Sigmoid colon (tissue), 7 donors: ENCODE measurements around the gene SCN9A. TPM values are rescaled to one million over a fixed set of nuclear protein-coding genes. Genes with fewer than 3 reads are reported as not detected.

Experiments used
- DNase-seq: peaks from one replicate; pipeline ENCODE4 v3.0.0-alpha.2; 2019
- H3K27ac ChIP-seq, 4 donors: fragments of 200-600 bp; sonication (generic); one replicate each; pipeline ENCODE4 v1.5.1; 2016 to 2019; ENCODE audit warnings: mild to moderate bottlenecking in 1 of 4
- H3K27me3 ChIP-seq, 3 donors: fragments of 200-600 bp; sonication (generic); one replicate each; pipeline ENCODE4 v1.5.1; 2019; ENCODE audit warnings: mild to moderate bottlenecking in 1 of 3
- H3K36me3 ChIP-seq, 4 donors: fragments of 200-600 bp; sonication (generic); one replicate each; pipeline ENCODE4 v1.5.1; 2016 to 2019
- H3K4me1 ChIP-seq, 4 donors: fragments of 200-600 bp; sonication (generic); one replicate each; pipeline ENCODE4 v1.5.1; 2017 to 2019
- H3K4me3 ChIP-seq, 4 donors: fragments of 200-600 bp; sonication (generic); one replicate each; pipeline ENCODE4 v1.5.1; 2017 to 2019; ENCODE audit warnings: mild to moderate bottlenecking in 2 of 4, moderate library complexity in 1 of 4
- H3K9me3 ChIP-seq, 4 donors: fragments of 200-600 bp in 3 of 4; sonication (generic) in 3 of 4; one replicate each; pipeline versions ENCODE4 v1.5.1 to v1.6.1; 2013 to 2019
- CTCF ChIP-seq, 4 experiments: fragments of 450-650 bp in 3 of 4; fragments of 200-600 bp in 1 of 4; IDR thresholded peaks; one replicate each; pipeline ENCODE4 v1.5.1; 2016 to 2019; ENCODE audit warnings: antibody characterized with exemption in 4 of 4, mild to moderate bottlenecking in 3 of 4, moderate library complexity in 2 of 4
- EP300 ChIP-seq, 4 donors: sonication (generic); formaldehyde crosslinking; IDR thresholded peaks; one replicate each; pipeline ENCODE4 v1.6.1; 2017; ENCODE audit warnings: antibody characterized with exemption in 4 of 4
- POLR2A ChIP-seq, 2 donors: fragments of 450-650 bp; IDR thresholded peaks; one replicate each; pipeline ENCODE4 v1.6.1; 2016; ENCODE audit warnings: antibody characterized with exemption in 2 of 2, mild to moderate bottlenecking in 2 of 2, moderate library complexity in 2 of 2
- POLR2AphosphoS5 ChIP-seq, 4 donors: sonication (generic); formaldehyde crosslinking; IDR thresholded peaks; one replicate each; pipeline ENCODE4 v1.6.1; 2017; ENCODE audit warnings: antibody characterized with exemption in 4 of 4
- WGBS, 2 donors: extraction: QIAGEN DNeasy Blood & Tissue Kit; methylation state at CpG; one replicate each; pipeline ENCODE4 v1.1.7; 2013; 5-methylcytosine and 5-hydroxymethylcytosine counted together
- intact Hi-C: fragments of 100-400 bp; cut with DNase I; formaldehyde crosslinking; loops from one replicate; pipeline ENCODE4 v1.15.1; 2023
- polyA plus RNA-seq, 3 donors: library from polyadenylated mRNA; stranded (reverse); fragments of 200-250 nt; gene quantifications; one replicate each; pipeline ENCODE4 v1.2.3, GENCODE V29; 2013
- total RNA-seq, 4 donors: library from RNA; depleted of rRNA; stranded (reverse); fragments of >200 nt; gene quantifications; one replicate each; pipeline ENCODE4 v1.1.0, GENCODE V29; 2016
- donor health status: healthy with polysubstance abuse.
- donor health status: Bipolar disorder and iron deficiency.
- donor health status: healthy.

SCN9A gene
- total and polyA plus RNA-seq, 7 donors: 0.23 to 22.1 (median 14.3) TPM

- H3K4me1 ChIP-seq: no peaks in the 10 kb centered on the region
- no peak for DNase-seq
- no peaks in the 10 kb centered on the region for H3K27me3 ChIP-seq
- intact Hi-C loops: no loop called here
- H3K27ac ChIP-seq: no peak overlapping the region
- no peaks in the 10 kb centered on the region for H3K9me3 ChIP-seq
- TF ChIP-seq POLR2AphosphoS5 (IDR thresholded peaks at IDR 0.05): no peak
- TF ChIP-seq CTCF (IDR thresholded peaks at IDR 0.05): no peak
- TF ChIP-seq POLR2A (IDR thresholded peaks at IDR 0.05): no peak
- TF ChIP-seq EP300 (IDR thresholded peaks at IDR 0.05): no peak
- H3K4me3 ChIP-seq: no peak overlapping the region
- H3K36me3 ChIP-seq: peaks cover 0 to 6% (median 0%) of the 10 kb centered on the region in 4 donors
These were observed 137.6 kb downstream of the SCN9A start for GRCh38 chr2:166238176-166238575.

- H3K27me3 ChIP-seq: no peaks in the 10 kb centered on the region
- H3K4me1 ChIP-seq: no peaks in the 10 kb centered on the region
- 81 to 88% methylated on average over 7 of the region's 7 CpGs for WGBS, 2 donors
- H3K27ac ChIP-seq: no peak overlapping the region
- no peaks in the 10 kb centered on the region for H3K9me3 ChIP-seq
- DNase-seq: no peak
- TF ChIP-seq POLR2A (IDR thresholded peaks at IDR 0.05): no peak
- no peak for TF ChIP-seq POLR2AphosphoS5 (IDR thresholded peaks at IDR 0.05)
- no peak for TF ChIP-seq EP300 (IDR thresholded peaks at IDR 0.05)
- H3K36me3 ChIP-seq: peaks cover 0 to 6% (median 0%) of the 10 kb centered on the region in 4 donors
- intact Hi-C loops: no loop called here
- no peak overlapping the region for H3K4me3 ChIP-seq
These were observed 141.5 kb downstream of the SCN9A start for GRCh38 chr2:166234112-166234846.

GRCh38 chr2:166233244-166233643, 142.5 kb downstream of the SCN9A start:
- Histone ChIP-seq H3K4me1 (no peaks in the 10 kb centered on the region), H3K4me3 (no peak overlapping the region), H3K9me3 (no peaks in the 10 kb centered on the region), H3K36me3 (peaks cover 0 to 12% (median 0%) of the 10 kb centered on the region in 4 donors), H3K27ac (no peak overlapping the region), H3K27me3 (no peaks in the 10 kb centered on the region)
- whole genome bisulfite sequencing, 2 donors: 89 to 93% methylated on average over 2 of the region's 2 CpGs
- TF ChIP-seq CTCF (IDR thresholded peaks at IDR 0.05): no peak
- no peak for TF ChIP-seq POLR2AphosphoS5 (IDR thresholded peaks at IDR 0.05)
- no peak for DNase-seq
- intact Hi-C loops: no loop called here

GRCh38 chr2:166230724-166231070, 145.0 kb downstream of the SCN9A start:
- H3K27ac ChIP-seq: no peak overlapping the region
- H3K27me3 ChIP-seq: no peaks in the 10 kb centered on the region
- H3K36me3 ChIP-seq: peaks cover 0 to 11% (median 0%) of the 10 kb centered on the region in 4 donors
- H3K9me3 ChIP-seq: no peaks in the 10 kb centered on the region
- WGBS, 2 donors: 49 to 51% methylated on average over 2 of the region's 2 CpGs
- H3K4me1 ChIP-seq: no peaks in the 10 kb centered on the region
- H3K4me3 ChIP-seq: no peak overlapping the region
- no peak for DNase-seq
- intact Hi-C loops: no loop called here
- TF ChIP-seq POLR2A (IDR thresholded peaks at IDR 0.05) (no peak), EP300 (IDR thresholded peaks at IDR 0.05) (no peak), CTCF (IDR thresholded peaks at IDR 0.05) (no peak)

GRCh38 chr2:166230024-166230723, 145.6 kb downstream of the SCN9A start:
- H3K36me3 ChIP-seq: peaks cover 0 to 16% (median 0%) of the 10 kb centered on the region in 4 donors
- intact Hi-C loops: no loop called here
- no peak for TF ChIP-seq CTCF (IDR thresholded peaks at IDR 0.05)
- TF ChIP-seq EP300 (IDR thresholded peaks at IDR 0.05): no peak

More at GRCh38 chr2:166230024-166230723, 145.6 kb downstream of the SCN9A start:
- H3K9me3 ChIP-seq: no peaks in the 10 kb centered on the region
- no peak overlapping the region for H3K4me3 ChIP-seq
- no peak for DNase-seq
- WGBS, 2 donors: 17 to 65% methylated on average over 4 of the region's 4 CpGs
- no peak overlapping the region for H3K27ac ChIP-seq
- H3K27me3 ChIP-seq: no peaks in the 10 kb centered on the region
- H3K4me1 ChIP-seq: no peaks in the 10 kb centered on the region
